ENCODE measurements around the gene SLC6A19.

GRCh38 chr5:1178529-1179382, 22.6 kb upstream of the SLC6A19 start:
- TF ChIP-seq, protein P1, sequence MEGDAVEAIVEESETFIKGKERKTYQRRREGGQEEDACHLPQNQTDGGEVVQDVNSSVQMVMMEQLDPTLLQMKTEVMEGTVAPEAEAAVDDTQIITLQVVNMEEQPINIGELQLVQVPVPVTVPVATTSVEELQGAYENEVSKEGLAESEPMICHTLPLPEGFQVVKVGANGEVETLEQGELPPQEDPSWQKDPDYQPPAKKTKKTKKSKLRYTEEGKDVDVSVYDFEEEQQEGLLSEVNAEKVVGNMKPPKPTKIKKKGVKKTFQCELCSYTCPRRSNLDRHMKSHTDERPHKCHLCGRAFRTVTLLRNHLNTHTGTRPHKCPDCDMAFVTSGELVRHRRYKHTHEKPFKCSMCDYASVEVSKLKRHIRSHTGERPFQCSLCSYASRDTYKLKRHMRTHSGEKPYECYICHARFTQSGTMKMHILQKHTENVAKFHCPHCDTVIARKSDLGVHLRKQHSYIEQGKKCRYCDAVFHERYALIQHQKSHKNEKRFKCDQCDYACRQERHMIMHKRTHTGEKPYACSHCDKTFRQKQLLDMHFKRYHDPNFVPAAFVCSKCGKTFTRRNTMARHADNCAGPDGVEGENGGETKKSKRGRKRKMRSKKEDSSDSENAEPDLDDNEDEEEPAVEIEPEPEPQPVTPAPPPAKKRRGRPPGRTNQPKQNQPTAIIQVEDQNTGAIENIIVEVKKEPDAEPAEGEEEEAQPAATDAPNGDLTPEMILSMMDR (IDR thresholded peaks at IDR 0.05), result no peak
- TF ChIP-seq POLR2A (IDR thresholded peaks at IDR 0.05), result no peak

Measured in adrenal gland (tissue), 5 donors.